ENCODE data around the gene HOXD11.

GRCh38 chr2:176146101-176146500 lies 39.0 kb downstream of the HOXD11 start:
- TF ChIP-seq POLR2A (IDR thresholded peaks at IDR 0.05) (no peak), CTCF (IDR thresholded peaks at IDR 0.05) (no peak), EP300 (IDR thresholded peaks at IDR 0.05) (no peak)

Data from suprapubic skin (tissue), 3 donors.